WTC11 (cell line): ENCODE measurements around the gene HS3ST3A1. TPM values are rescaled to one million over a fixed set of nuclear protein-coding genes. Genes with fewer than 3 reads are reported as not detected.

Source experiments
- ATAC-seq: fragments of 200-7000 bp; cut with Tn5 transposase; 2 replicates; pipeline ENCODE4 v1.10.0; 2021; ENCODE audit warnings: mild to moderate bottlenecking, moderate library complexity
- CTCF ChIA-PET: fragments of 300-600 bp; sonication (Branson Sonifier 250); formaldehyde crosslinking; loops from one replicate; lab custom pipeline; 2021; ENCODE audit warnings: antibody characterized with exemption; lab: Charles Lee
- POLR2A ChIA-PET: fragments of 350-600 bp; sonication (Branson Sonifier 250); formaldehyde crosslinking; loops from one replicate; lab custom pipeline; 2021; ENCODE audit warnings: antibody characterized with exemption; lab: Charles Lee
- DNase-seq: peaks from one replicate; pipeline ENCODE4 v3.0.0; 2021; ENCODE audit warnings: low spot score
- H3K27ac Mint-ChIP-seq: 2 replicates; pipeline ENCODE4 v1.8.0; 2021; ENCODE audit warnings: mixed read lengths
- H3K27me3 Mint-ChIP-seq: 2 replicates; pipeline ENCODE4 v1.8.0; 2021; ENCODE audit warnings: low read depth, mild to moderate bottlenecking, moderate library complexity, mixed read lengths
- H3K36me3 Mint-ChIP-seq: 2 replicates; pipeline ENCODE4 v1.8.0; 2021; ENCODE audit warnings: mixed read lengths
- H3K4me1 Mint-ChIP-seq: 2 replicates; pipeline ENCODE4 v1.8.0; 2022; ENCODE audit warnings: mixed read lengths
- H3K4me3 Mint-ChIP-seq: 2 replicates; pipeline ENCODE4 v1.8.0; 2021; ENCODE audit warnings: mild to moderate bottlenecking, moderate library complexity, mixed read lengths
- H3K9me3 Mint-ChIP-seq: 2 replicates; pipeline ENCODE4 v1.8.0; 2021; ENCODE audit warnings: mixed read lengths
- ARID4B ChIP-seq: sonication (generic); formaldehyde crosslinking; IDR thresholded peaks from 2 replicates; pipeline ENCODE4 v1.8.0; 2023; ENCODE audit warnings: missing genetic modification reagents, mild to moderate bottlenecking, borderline replicate concordance
- CBFB ChIP-seq: sonication (generic); formaldehyde crosslinking; IDR thresholded peaks from 2 replicates; pipeline ENCODE4 v1.8.1; 2022; ENCODE audit warnings: mild to moderate bottlenecking, low read depth, missing genetic modification reagents
- CTCF ChIP-seq: fragments of 200-600 bp; IDR thresholded peaks from 2 replicates; pipeline ENCODE4 v1.8.0; 2022; ENCODE audit warnings: antibody characterized with exemption
- ESRRA ChIP-seq: sonication (generic); formaldehyde crosslinking; IDR thresholded peaks from 2 replicates; pipeline ENCODE4 v1.8.1; 2022; ENCODE audit warnings: mild to moderate bottlenecking, missing genetic modification reagents, borderline replicate concordance
- FOXP4 ChIP-seq: sonication (generic); formaldehyde crosslinking; IDR thresholded peaks from 2 replicates; pipeline ENCODE4 v1.8.0; 2022; ENCODE audit warnings: mild to moderate bottlenecking, missing genetic modification reagents
- GRHL2 ChIP-seq: fragments of 250-450 bp; sonication (Bioruptor Pico); IDR thresholded peaks from 2 replicates; pipeline ENCODE4 v1.8.0; 2022; ENCODE audit warnings: mild to moderate bottlenecking, moderate library complexity; ENCODE audit not compliant: insufficient replicate concordance, severe bottlenecking
- IRF1 ChIP-seq: sonication (generic); formaldehyde crosslinking; IDR thresholded peaks from 2 replicates; pipeline ENCODE4 v1.8.0; 2023; ENCODE audit warnings: missing genetic modification reagents
- JAZF1 ChIP-seq: fragments of 250-450 bp; sonication (Bioruptor Pico); IDR thresholded peaks from 2 replicates; pipeline ENCODE4 v1.9.0; 2021; ENCODE audit warnings: moderate library complexity, mild to moderate bottlenecking, inconsistent platforms
- NFYB ChIP-seq: sonication (generic); formaldehyde crosslinking; conservative IDR thresholded peaks from 2 replicates; pipeline ENCODE4 v1.8.0; 2022; ENCODE audit warnings: low read depth, missing genetic modification reagents
- OVOL2 ChIP-seq: fragments of 250-450 bp; sonication (Bioruptor Pico); IDR thresholded peaks from 2 replicates; pipeline ENCODE4 v1.9.0; 2021; ENCODE audit warnings: mild to moderate bottlenecking, borderline replicate concordance
- TCF7 ChIP-seq: sonication (generic); formaldehyde crosslinking; IDR thresholded peaks from 2 replicates; pipeline ENCODE4 v1.8.0; 2022; ENCODE audit warnings: mild to moderate bottlenecking, low read depth, missing genetic modification reagents, moderate library complexity
- USF1 ChIP-seq: sonication (generic); formaldehyde crosslinking; IDR thresholded peaks from 2 replicates; pipeline ENCODE4 v1.8.0; 2022; ENCODE audit warnings: mild to moderate bottlenecking, missing genetic modification reagents
- USF2 ChIP-seq: sonication (generic); formaldehyde crosslinking; IDR thresholded peaks from 2 replicates; pipeline ENCODE4 v1.8.1; 2023; ENCODE audit warnings: mild to moderate bottlenecking, missing genetic modification reagents, moderate library complexity
- ZBTB21 ChIP-seq: sonication (generic); formaldehyde crosslinking; IDR thresholded peaks from 2 replicates; pipeline ENCODE4 v1.8.1; 2023; ENCODE audit warnings: mild to moderate bottlenecking, missing genetic modification reagents, borderline replicate concordance
- ZNF416 ChIP-seq: fragments of 250-450 bp; sonication (Bioruptor Pico); IDR thresholded peaks from 2 replicates; pipeline ENCODE4 v1.9.0; 2021; ENCODE audit warnings: mild to moderate bottlenecking, inconsistent platforms
- ZNF425 ChIP-seq: fragments of 250-450 bp; sonication (Bioruptor Pico); conservative IDR thresholded peaks from 2 replicates; pipeline ENCODE4 v1.9.0; 2021; ENCODE audit warnings: mild to moderate bottlenecking
- ZSCAN18 ChIP-seq: fragments of 250-450 bp; sonication (Bioruptor Pico); IDR thresholded peaks from 2 replicates; pipeline ENCODE4 v2.1.2; 2022; ENCODE audit warnings: mild to moderate bottlenecking, moderate library complexity
- total RNA-seq: library from RNA; stranded (reverse); gene quantifications from 3 replicates; pipeline ENCODE4 v1.2.3, GENCODE V29; 2021

HS3ST3A1 gene
- total RNA-seq, 1 experiment from 2014 or later = 9.7 TPM

- peaks cover 28% of the 10 kb centered on the region for H3K36me3 Mint-ChIP-seq
- DNase-seq = no peak
- ATAC-seq = no peak
- H3K27me3 Mint-ChIP-seq = no peaks in the 10 kb centered on the region; the same call in 1 of the 2 replicates
- TF ChIP-seq ZSCAN18 (CRISPR knock-in tag) = no peak
- no peak for TF ChIP-seq IRF1 (CRISPR knock-in tag)
- no peak for TF ChIP-seq FOXP4 (CRISPR knock-in tag)
- TF ChIP-seq JAZF1 (CRISPR knock-in tag) = no peak
- TF ChIP-seq ESRRA (CRISPR knock-in tag) = no peak
- TF ChIP-seq ZBTB21 (CRISPR knock-in tag) = no peak
- H3K9me3 Mint-ChIP-seq = peaks cover 28% of the 10 kb centered on the region
- H3K4me1 Mint-ChIP-seq = peaks cover 9% of the 10 kb centered on the region
- ChIA-PET POLR2A (no interaction called here), CTCF (no interaction called here)
- H3K27ac Mint-ChIP-seq = no peak overlapping the region
- no peak overlapping the region for H3K4me3 Mint-ChIP-seq
These were observed 54.9 kb downstream of the HS3ST3A1 start for GRCh38 chr17:13546851-13547250.

GRCh38 chr17:13545941-13546340 is 55.8 kb downstream of the HS3ST3A1 start:
- no peaks in the 10 kb centered on the region; the same call in 1 of the 2 replicates for H3K27me3 Mint-ChIP-seq
- ChIA-PET CTCF (interaction anchor here (0.6 kb wide), 1 partner anchor 34 kb away, joined by 5 read pairs; no protein-coding TSS in a partner anchor), POLR2A (no interaction called here)
- peaks cover 29% of the 10 kb centered on the region for H3K36me3 Mint-ChIP-seq
- no peak for DNase-seq
- no peak for ATAC-seq
- H3K27ac Mint-ChIP-seq = no peak overlapping the region
- no peak overlapping the region for H3K4me3 Mint-ChIP-seq
- peaks cover 32% of the 10 kb centered on the region for H3K9me3 Mint-ChIP-seq
- peaks cover 9% of the 10 kb centered on the region for H3K4me1 Mint-ChIP-seq
- TF ChIP-seq ARID4B (CRISPR knock-in tag) (no peak), ZSCAN18 (CRISPR knock-in tag) (no peak), CBFB (no peak), TCF7 (no peak), GRHL2 (CRISPR knock-in tag) (no peak), ZNF425 (CRISPR knock-in tag) (no peak), CTCF (no peak), OVOL2 (no peak), USF2 (CRISPR knock-in tag) (no peak), ZNF416 (CRISPR knock-in tag) (no peak), USF1 (no peak), ZBTB21 (CRISPR knock-in tag) (no peak), NFYB (CRISPR knock-in tag) (no peak)
